T-helper 2 cell (primary cell): Measurements from ENCODE around the gene KLHL3.

Source experiments
- DNase-seq, 5 experiments: peaks; one replicate each; pipeline versions ENCODE4 v3.0.0 to v3.0.0-alpha.2; 2012 to 2022

Gene KLHL3

GRCh38 chr5:137708062-137708461, 27.8 kb downstream of the KLHL3 start:
- DNase-seq: no peak

- no peak for DNase-seq
These were observed 29.0 kb downstream of the KLHL3 start for GRCh38 chr5:137706841-137707240.

GRCh38 chr5:137705106-137705505, 30.8 kb downstream of the KLHL3 start:
- no peak for DNase-seq

GRCh38 chr5:137703565-137703964, 32.3 kb downstream of the KLHL3 start:
- no peak for DNase-seq

GRCh38 chr5:137700282-137700680, 35.6 kb downstream of the KLHL3 start:
- no peak for DNase-seq

GRCh38 chr5:137699336-137700281, 36.3 kb downstream of the KLHL3 start:
- no peak for DNase-seq

- DNase-seq: peak in 2 of 5 experiments; percentile 20 to 62
These were observed 39.4 kb downstream of the KLHL3 start for GRCh38 chr5:137696481-137696880.

GRCh38 chr5:137695651-137696428, 40.0 kb downstream of the KLHL3 start:
- peak in 3 of 5 experiments; percentile 3 to 69 (median 7) for DNase-seq

- no peak for DNase-seq
These were observed 41.8 kb downstream of the KLHL3 start for GRCh38 chr5:137693951-137694721.

- DNase-seq: no peak
These were observed 42.5 kb downstream of the KLHL3 start for GRCh38 chr5:137693307-137693950.

- no peak for DNase-seq
These were observed 46.6 kb downstream of the KLHL3 start for GRCh38 chr5:137689306-137689705.

- no peak for DNase-seq
These were observed 47.6 kb downstream of the KLHL3 start for GRCh38 chr5:137688210-137688840.

GRCh38 chr5:137684761-137685160, 51.1 kb downstream of the KLHL3 start:
- DNase-seq: no peak

GRCh38 chr5:137681191-137681590, 54.7 kb downstream of the KLHL3 start:
- DNase-seq: no peak

GRCh38 chr5:137679910-137680309, 56.0 kb downstream of the KLHL3 start:
- DNase-seq: no peak

GRCh38 chr5:137679195-137679594, 56.7 kb downstream of the KLHL3 start:
- DNase-seq: no peak

GRCh38 chr5:137672881-137673280, 63.0 kb downstream of the KLHL3 start:
- DNase-seq: no peak

- DNase-seq: no peak
These were observed 63.9 kb downstream of the KLHL3 start for GRCh38 chr5:137672001-137672400.

- DNase-seq: no peak
These were observed 66.1 kb downstream of the KLHL3 start for GRCh38 chr5:137669811-137670210.

- DNase-seq: no peak
These were observed 67.3 kb downstream of the KLHL3 start for GRCh38 chr5:137668637-137669036.

- no peak for DNase-seq
These were observed 68.5 kb downstream of the KLHL3 start for GRCh38 chr5:137667341-137667740.

GRCh38 chr5:137666901-137667300, 69.0 kb downstream of the KLHL3 start:
- no peak for DNase-seq
